Measurements from ENCODE around the gene TMEM171.

TMEM171 gene

DNA sequence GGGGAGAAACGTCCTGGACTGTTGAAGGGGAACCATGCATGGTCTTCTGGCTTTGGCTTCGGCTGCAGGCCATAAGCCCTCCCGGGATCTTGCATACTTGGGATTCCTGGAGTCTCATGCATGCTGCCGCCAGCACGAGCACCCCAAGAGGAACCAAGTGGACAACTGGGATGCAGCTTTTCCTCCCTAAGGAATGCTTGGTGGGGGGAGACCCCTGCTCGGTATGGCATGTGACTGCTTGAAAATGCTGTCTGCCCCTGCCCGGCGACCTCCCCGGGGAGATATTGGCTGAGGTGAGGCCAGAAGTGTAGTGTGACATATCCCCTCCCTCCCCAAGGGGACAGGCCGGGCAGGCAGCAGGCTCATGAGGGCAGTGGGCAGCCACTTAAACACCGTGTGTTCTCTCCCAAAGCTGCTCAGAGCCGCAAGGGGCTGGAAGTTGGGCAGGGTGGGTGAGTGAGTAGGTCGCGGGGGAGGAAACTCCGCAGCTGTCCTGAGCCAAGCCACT, 15.7 kb downstream of the TMEM171 start:
- H3K4me3 ChIP-seq (ENCODE audit: low read depth, low read length): no peak overlapping the region
- TF ChIP-seq, protein P1, sequence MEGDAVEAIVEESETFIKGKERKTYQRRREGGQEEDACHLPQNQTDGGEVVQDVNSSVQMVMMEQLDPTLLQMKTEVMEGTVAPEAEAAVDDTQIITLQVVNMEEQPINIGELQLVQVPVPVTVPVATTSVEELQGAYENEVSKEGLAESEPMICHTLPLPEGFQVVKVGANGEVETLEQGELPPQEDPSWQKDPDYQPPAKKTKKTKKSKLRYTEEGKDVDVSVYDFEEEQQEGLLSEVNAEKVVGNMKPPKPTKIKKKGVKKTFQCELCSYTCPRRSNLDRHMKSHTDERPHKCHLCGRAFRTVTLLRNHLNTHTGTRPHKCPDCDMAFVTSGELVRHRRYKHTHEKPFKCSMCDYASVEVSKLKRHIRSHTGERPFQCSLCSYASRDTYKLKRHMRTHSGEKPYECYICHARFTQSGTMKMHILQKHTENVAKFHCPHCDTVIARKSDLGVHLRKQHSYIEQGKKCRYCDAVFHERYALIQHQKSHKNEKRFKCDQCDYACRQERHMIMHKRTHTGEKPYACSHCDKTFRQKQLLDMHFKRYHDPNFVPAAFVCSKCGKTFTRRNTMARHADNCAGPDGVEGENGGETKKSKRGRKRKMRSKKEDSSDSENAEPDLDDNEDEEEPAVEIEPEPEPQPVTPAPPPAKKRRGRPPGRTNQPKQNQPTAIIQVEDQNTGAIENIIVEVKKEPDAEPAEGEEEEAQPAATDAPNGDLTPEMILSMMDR (IDR thresholded peaks at IDR 0.05; ENCODE audit: low read depth, low read length, missing control alignments): no peak
- DNase-seq (ENCODE audit: low read depth): no peak

DNA sequence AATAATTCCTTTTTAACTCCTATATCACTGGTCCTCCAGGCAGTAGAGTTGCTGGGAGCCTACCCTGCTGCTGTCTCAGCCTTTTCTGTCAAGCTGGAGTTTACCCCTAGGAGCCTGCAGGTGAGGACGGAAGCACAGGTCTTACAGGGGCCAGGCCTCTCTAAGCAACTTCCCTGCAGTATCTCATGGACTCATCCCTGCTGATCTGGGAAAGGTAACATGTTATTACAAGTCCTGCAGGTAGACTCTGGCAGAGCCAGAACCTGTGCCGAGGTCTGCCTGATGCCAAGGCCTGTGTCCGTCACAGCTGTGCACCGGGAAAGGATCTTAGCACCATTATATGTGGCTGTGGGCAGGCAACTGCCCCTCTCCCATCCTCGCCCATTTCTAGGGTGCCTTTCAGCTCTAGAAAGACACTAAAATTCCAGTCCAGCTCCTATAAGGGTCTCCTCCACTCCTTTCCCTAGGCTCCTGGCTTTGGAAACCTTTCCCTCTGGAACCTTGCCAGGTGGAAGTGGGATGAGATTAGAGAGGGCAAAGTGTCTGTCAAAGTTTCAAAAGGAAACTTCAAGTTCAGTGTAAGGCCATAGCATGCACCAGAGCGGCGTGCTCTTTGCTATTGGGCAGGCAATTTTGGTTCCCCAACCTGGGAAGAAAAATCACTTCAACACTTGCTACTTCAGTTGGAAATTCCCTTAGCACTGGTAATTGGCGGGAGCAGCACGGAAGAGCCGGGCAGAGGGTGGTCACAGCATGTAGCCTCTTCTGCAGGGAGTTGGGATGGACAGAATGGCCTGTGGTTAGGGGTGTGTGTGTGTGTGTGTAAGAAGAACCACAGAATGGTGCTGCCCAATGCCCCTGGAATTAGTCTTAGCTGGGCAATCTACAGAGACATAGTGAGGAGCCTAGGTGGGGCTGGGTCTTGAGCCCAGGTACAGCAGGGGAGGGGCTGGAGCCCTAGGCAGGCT, 17.5 kb downstream of the TMEM171 start:
- DNase-seq (ENCODE audit: low read depth): no peak
- no peak overlapping the region for H3K4me3 ChIP-seq (ENCODE audit: low read depth, low read length)
- TF ChIP-seq, protein P1 (IDR thresholded peaks at IDR 0.05; ENCODE audit: low read depth, low read length, missing control alignments): no peak

DNA sequence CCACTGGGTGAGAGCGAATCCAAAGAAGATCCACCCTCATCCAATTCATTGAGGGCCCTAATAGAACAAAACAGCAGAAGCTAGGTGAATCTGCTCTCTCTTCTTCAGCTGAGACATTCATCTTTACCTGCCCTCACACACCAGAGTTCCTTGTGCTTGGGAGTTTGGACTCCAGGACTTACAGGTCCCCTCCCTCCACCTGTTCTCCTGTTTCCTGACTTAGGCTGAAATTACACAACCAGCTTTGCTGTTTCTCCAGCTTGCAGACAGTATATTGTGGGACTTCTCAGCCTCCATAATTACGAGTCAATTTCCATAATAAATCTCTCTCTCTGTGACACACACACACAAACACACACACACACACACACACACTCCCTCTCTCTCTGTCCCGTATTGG, 19.1 kb downstream of the TMEM171 start:
- TF ChIP-seq, protein P1 (IDR thresholded peaks at IDR 0.05; ENCODE audit: low read depth, low read length, missing control alignments): no peak
- no peak overlapping the region for H3K4me3 ChIP-seq (ENCODE audit: low read depth, low read length)
- no peak for DNase-seq (ENCODE audit: low read depth)

- TF ChIP-seq, protein P1 (IDR thresholded peaks at IDR 0.05; ENCODE audit: low read depth, low read length, missing control alignments): no peak
- H3K4me3 ChIP-seq (ENCODE audit: low read depth, low read length): no peak overlapping the region
- no peak for DNase-seq (ENCODE audit: low read depth)
Measured at GRCh38 chr5:73140801-73141200, 20.4 kb downstream of the TMEM171 start.

- TF ChIP-seq, protein P1 (IDR thresholded peaks at IDR 0.05; ENCODE audit: low read depth, low read length, missing control alignments): no peak
- no peak for DNase-seq (ENCODE audit: low read depth)
- no peak overlapping the region for H3K4me3 ChIP-seq (ENCODE audit: low read depth, low read length)
Measured at GRCh38 chr5:73142035-73142434, 21.7 kb downstream of the TMEM171 start.

DNA sequence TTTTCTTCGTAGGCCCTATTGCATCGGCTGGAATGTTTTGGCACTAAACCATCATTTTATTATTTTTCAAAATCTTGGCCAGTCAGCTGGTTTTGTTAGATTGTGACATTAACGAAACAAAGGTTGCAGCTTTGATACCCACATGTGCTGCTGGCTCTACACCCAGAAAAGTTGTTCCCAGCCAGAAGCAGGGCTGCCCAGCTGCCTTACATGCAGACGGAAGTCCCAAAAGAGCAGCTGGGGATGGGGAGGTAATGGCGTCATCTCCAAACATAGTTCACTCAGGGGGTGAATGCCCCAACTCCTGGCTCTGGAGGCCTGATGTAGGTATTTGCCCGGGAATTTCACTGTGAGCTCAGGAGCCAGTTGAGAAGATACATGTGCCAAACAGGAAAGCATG, 23.3 kb downstream of the TMEM171 start:
- no peak for DNase-seq (ENCODE audit: low read depth)
- TF ChIP-seq, protein P1 (IDR thresholded peaks at IDR 0.05; ENCODE audit: low read depth, low read length, missing control alignments): no peak

More for the DNA sequence above, 23.3 kb downstream of the TMEM171 start:
- H3K4me3 ChIP-seq (ENCODE audit: low read depth, low read length): no peak overlapping the region

All from GM12864 (cell line).